Measurements from ENCODE around the gene CYP2C18.
A peak's percentile ranks its signal among the peaks of the same experiment; 100 is the strongest.
"Not testable (repeated sequence)": the region's sequence is repeated elsewhere in the genome, so short reads cannot be mapped to it uniquely, and the experiment has no call there.

The CYP2C18 gene

GRCh38 chr10:94735197-94735596 is 51.7 kb downstream of the CYP2C18 start:
- DNase-seq (ENCODE audit: extremely low spot score, insufficient read length, low read depth) (no peak), FAIRE-seq (no peak)

GRCh38 chr10:94738588-94738987 is 55.1 kb downstream of the CYP2C18 start:
- DNase-seq (ENCODE audit: extremely low spot score, insufficient read length, low read depth) = no peak
- no peak for FAIRE-seq

GRCh38 chr10:94747137-94747536 is 63.6 kb downstream of the CYP2C18 start:
- DNase-seq (ENCODE audit: extremely low spot score, insufficient read length, low read depth) = no peak
- FAIRE-seq = no peak

GRCh38 chr10:94747838-94748237 is 64.3 kb downstream of the CYP2C18 start:
- no peak for DNase-seq (ENCODE audit: extremely low spot score, insufficient read length, low read depth)
- FAIRE-seq = no peak

GRCh38 chr10:94757916-94758315 is 74.4 kb downstream of the CYP2C18 start:
- FAIRE-seq (no peak), DNase-seq (ENCODE audit: extremely low spot score, insufficient read length, low read depth) (no peak)

GRCh38 chr10:94760586-94761178 is 77.2 kb downstream of the CYP2C18 start:
- no peak for FAIRE-seq

GRCh38 chr10:94762393-94762792 is 78.9 kb downstream of the CYP2C18 start, which contains the start of gene CYP2C19:
CYP2C19 (plus strand) TSS chr10:94762681; CDS start chr10:94762706, 25 bp downstream.
- no peak for FAIRE-seq
- no peak for DNase-seq (ENCODE audit: extremely low spot score, insufficient read length, low read depth)

More at GRCh38 chr10:94760586-94761178, 77.2 kb downstream of the CYP2C18 start:
- no peak for DNase-seq (ENCODE audit: extremely low spot score, insufficient read length, low read depth)

- peak; percentile 9 for FAIRE-seq
Observed at GRCh38 chr10:94775425-94775824, 91.9 kb downstream of the CYP2C18 start.

GRCh38 chr10:94777886-94778458 is 94.4 kb downstream of the CYP2C18 start:
- no peak for FAIRE-seq
- DNase-seq (ENCODE audit: extremely low spot score, insufficient read length, low read depth) = no peak

More at GRCh38 chr10:94775425-94775824, 91.9 kb downstream of the CYP2C18 start:
- DNase-seq (ENCODE audit: extremely low spot score, insufficient read length, low read depth) = not testable (repeated sequence)

- no peak for DNase-seq (ENCODE audit: extremely low spot score, insufficient read length, low read depth)
- FAIRE-seq = no peak
Observed at GRCh38 chr10:94780844-94781243, 97.3 kb downstream of the CYP2C18 start.

- DNase-seq (ENCODE audit: extremely low spot score, insufficient read length, low read depth) (no peak), FAIRE-seq (no peak)
Observed at GRCh38 chr10:94784256-94784655, 100.7 kb downstream of the CYP2C18 start.

GRCh38 chr10:94785211-94785610 is 101.7 kb downstream of the CYP2C18 start:
- DNase-seq (ENCODE audit: extremely low spot score, insufficient read length, low read depth) = no peak
- FAIRE-seq = no peak
